LNCaP clone FGC (cell line): ENCODE results near the gene KRTAP10-12.

Source experiments
- DNase-seq: peaks from one replicate; pipeline ENCODE4 v3.0.0-alpha.2; 2011; ENCODE audit warnings: low read depth
- H3K4me3 ChIP-seq: 2 replicates; pipeline ENCODE4 v1.5.1; 2011; ENCODE audit warnings: mild to moderate bottlenecking, low read depth, low read length, control low read depth
- CTCF ChIP-seq: IDR thresholded peaks from 2 replicates; pipeline ENCODE4 v1.5.1; 2012; ENCODE audit warnings: mild to moderate bottlenecking; ENCODE audit not compliant: control insufficient read depth, insufficient read depth; ENCODE audit errors: extremely low read depth

The KRTAP10-12 gene

GRCh38 chr21:44728716-44729115 lies 31.7 kb downstream of the KRTAP10-12 start:
- no peak overlapping the region for H3K4me3 ChIP-seq
- no peak for DNase-seq
- no peak for TF ChIP-seq CTCF

- no peak overlapping the region for H3K4me3 ChIP-seq
- DNase-seq: no peak
- no peak for TF ChIP-seq CTCF
Observed at GRCh38 chr21:44729336-44730027, 32.5 kb downstream of the KRTAP10-12 start.

GRCh38 chr21:44730028-44730395 lies 33.0 kb downstream of the KRTAP10-12 start:
- no peak for TF ChIP-seq CTCF
- H3K4me3 ChIP-seq: no peak overlapping the region
- no peak for DNase-seq

- DNase-seq: no peak
- TF ChIP-seq CTCF: no peak
- H3K4me3 ChIP-seq: no peak overlapping the region
Observed at GRCh38 chr21:44730951-44731579, 34.1 kb downstream of the KRTAP10-12 start.

GRCh38 chr21:44732263-44732662 lies 35.3 kb downstream of the KRTAP10-12 start:
- H3K4me3 ChIP-seq: no peak overlapping the region
- TF ChIP-seq CTCF: no peak
- DNase-seq: no peak

- no peak overlapping the region for H3K4me3 ChIP-seq
- no peak for TF ChIP-seq CTCF
- no peak for DNase-seq
Observed at GRCh38 chr21:44732956-44733355, 36.0 kb downstream of the KRTAP10-12 start.
